GM23338 (cell line): Measurements from ENCODE around the gene TTC39B. TPM values are rescaled to one million over a fixed set of nuclear protein-coding genes. Genes with fewer than 3 reads are reported as not detected.

Experiments
- ATAC-seq: fragments of 200-7000 bp; cut with Tn5 transposase; 3 replicates; pipeline ENCODE4 v1.9.1; 2020
- DNase-seq: peaks from one replicate; pipeline ENCODE4 v3.0.0-alpha.2; 2015; ENCODE audit warnings: low spot score
- H2AFZ ChIP-seq: fragments of 200-600 bp; sonication (generic); 2 replicates; pipeline ENCODE4 v1.8.0; 2016; ENCODE audit warnings: antibody characterized with exemption, mild to moderate bottlenecking, moderate library complexity
- H3F3A ChIP-seq: fragments of 200-600 bp; sonication (generic); replicated peaks from 2 replicates; pipeline ENCODE4 v1.8.0; 2017; ENCODE audit warnings: antibody characterized with exemption, mixed run types, low read depth
- H3K27ac ChIP-seq: fragments of 200-600 bp; sonication (generic); 2 replicates; pipeline ENCODE4 v1.6.1; 2016; ENCODE audit warnings: low read depth
- H3K27me3 ChIP-seq: fragments of 200-600 bp; sonication (generic); 2 replicates; pipeline ENCODE4 v1.8.0; 2016; ENCODE audit warnings: mild to moderate bottlenecking, mixed run types, moderate library complexity; ENCODE audit not compliant: insufficient read depth
- H3K36me3 ChIP-seq: fragments of 200-600 bp; sonication (generic); 2 replicates; pipeline ENCODE4 v1.8.0; 2016; ENCODE audit warnings: mild to moderate bottlenecking; ENCODE audit not compliant: insufficient read depth
- H3K4me1 ChIP-seq: fragments of 200-600 bp; sonication (generic); 2 replicates; pipeline ENCODE4 v1.8.0; 2016; ENCODE audit warnings: mild to moderate bottlenecking, moderate library complexity; ENCODE audit not compliant: insufficient read depth
- H3K4me2 ChIP-seq: fragments of 200-600 bp; sonication (generic); 2 replicates; pipeline ENCODE4 v1.7.1; 2017; ENCODE audit warnings: mixed run types
- H3K4me3 ChIP-seq: fragments of 200-600 bp; sonication (generic); 2 replicates; pipeline ENCODE4 v1.6.1; 2016; ENCODE audit warnings: mixed run types
- H3K79me2 ChIP-seq: fragments of 200-600 bp; sonication (generic); replicated peaks from 2 replicates; pipeline ENCODE4 v1.8.0; 2017; ENCODE audit warnings: mild to moderate bottlenecking; ENCODE audit not compliant: insufficient read depth
- H3K9me2 ChIP-seq: fragments of 200-600 bp; sonication (generic); 2 replicates; pipeline ENCODE4 v1.8.0; 2017; ENCODE audit not compliant: insufficient read depth
- H4K20me1 ChIP-seq: fragments of 200-600 bp; sonication (generic); replicated peaks from 2 replicates; pipeline ENCODE4 v1.8.0; 2017; ENCODE audit warnings: mild to moderate bottlenecking; ENCODE audit not compliant: insufficient read depth
- H3K27ac Mint-ChIP-seq: 2 replicates; pipeline ENCODE4 v1.8.0; 2020; ENCODE audit warnings: inconsistent platforms, mild to moderate bottlenecking, moderate library complexity, mixed read lengths
- H3K27me3 Mint-ChIP-seq: 3 replicates; pipeline ENCODE4 v1.8.0; 2022; ENCODE audit warnings: low read depth, mild to moderate bottlenecking, moderate library complexity, mixed read lengths, inconsistent platforms; ENCODE audit not compliant: insufficient read depth, poor library complexity
- H3K36me3 Mint-ChIP-seq: 3 replicates; pipeline ENCODE4 v1.8.0; 2021; ENCODE audit warnings: low read depth, mild to moderate bottlenecking, inconsistent platforms, moderate library complexity, mixed read lengths
- H3K4me1 Mint-ChIP-seq: 3 replicates; pipeline ENCODE4 v1.8.0; 2020; ENCODE audit warnings: mild to moderate bottlenecking, inconsistent platforms, mixed read lengths
- H3K4me3 Mint-ChIP-seq: 3 replicates; pipeline ENCODE4 v1.8.0; 2021; ENCODE audit warnings: moderate library complexity, mild to moderate bottlenecking, inconsistent platforms, mixed read lengths
- H3K9me3 Mint-ChIP-seq: 3 replicates; pipeline ENCODE4 v1.8.0; 2020; ENCODE audit warnings: moderate library complexity, mild to moderate bottlenecking, inconsistent platforms, mixed read lengths
- CREB1 ChIP-seq: fragments of 250-450 bp; sonication (Bioruptor Pico); IDR thresholded peaks from 2 replicates; pipeline ENCODE4 v1.5.0; 2020; ENCODE audit warnings: low read depth, mild to moderate bottlenecking, moderate library complexity
- CTCF ChIP-seq, 2 experiments: fragments of 200-600 bp in 1 of 2; sonication (generic) in 1 of 2; conservative IDR thresholded peaks; 2 replicates each; pipeline versions ENCODE4 v1.5.1 to v1.6.1; 2016 to 2017; ENCODE audit warnings: antibody characterized with exemption in 2 of 2, low read depth in 2 of 2, mild to moderate bottlenecking in 2 of 2, moderate library complexity in 1 of 2
- EZH2 ChIP-seq: fragments of 200-600 bp; sonication (generic); IDR thresholded peaks from one replicate; pipeline ENCODE4 v1.8.0; 2017; ENCODE audit warnings: antibody characterized with exemption, mild to moderate bottlenecking, low read depth; ENCODE audit not compliant: unreplicated experiment
- EZH2phosphoT487 ChIP-seq: fragments of 200-600 bp; sonication (generic); IDR thresholded peaks from one replicate; pipeline ENCODE4 v1.8.1; 2018; ENCODE audit warnings: antibody characterized with exemption; ENCODE audit not compliant: unreplicated experiment
- NANOG ChIP-seq: IDR thresholded peaks from 2 replicates; pipeline ENCODE4 v1.6.1; 2016; ENCODE audit warnings: antibody characterized with exemption, borderline replicate concordance
- ZNF114 ChIP-seq: fragments of 250-450 bp; sonication (Bioruptor Pico); IDR thresholded peaks from 2 replicates; pipeline ENCODE4 v1.5.0; 2020; ENCODE audit warnings: mild to moderate bottlenecking, moderate library complexity
- ZNF331 ChIP-seq: fragments of 250-450 bp; sonication (Bioruptor Pico); IDR thresholded peaks from 2 replicates; pipeline ENCODE4 v1.5.0; 2020; ENCODE audit warnings: low read depth, mild to moderate bottlenecking, moderate library complexity
- polyA plus RNA-seq: library from polyadenylated mRNA; unstranded; fragments of >200 nt; fragmentation: Nextera tagmentation; extraction: Ambion mirVana; gene quantifications from 2 replicates; pipeline ENCODE4 v1.2.1, GENCODE V29; 2016
- total RNA-seq: library from RNA; depleted of rRNA; stranded (reverse); fragments of >200 nt; shearing (Covaris generic); gene quantifications from 2 replicates; pipeline ENCODE4 v1.2.3, GENCODE V29; 2014
- TF ChIP-seq, protein P1 (sequence below): IDR thresholded peaks from one replicate; pipeline ENCODE4 v1.6.1; 2018; ENCODE audit warnings: antibody characterized with exemption; ENCODE audit not compliant: unreplicated experiment

TTC39B gene
- total and polyA plus RNA-seq, 2 experiments from 2014 or later, result 2.8 to 11.1 TPM

DNA sequence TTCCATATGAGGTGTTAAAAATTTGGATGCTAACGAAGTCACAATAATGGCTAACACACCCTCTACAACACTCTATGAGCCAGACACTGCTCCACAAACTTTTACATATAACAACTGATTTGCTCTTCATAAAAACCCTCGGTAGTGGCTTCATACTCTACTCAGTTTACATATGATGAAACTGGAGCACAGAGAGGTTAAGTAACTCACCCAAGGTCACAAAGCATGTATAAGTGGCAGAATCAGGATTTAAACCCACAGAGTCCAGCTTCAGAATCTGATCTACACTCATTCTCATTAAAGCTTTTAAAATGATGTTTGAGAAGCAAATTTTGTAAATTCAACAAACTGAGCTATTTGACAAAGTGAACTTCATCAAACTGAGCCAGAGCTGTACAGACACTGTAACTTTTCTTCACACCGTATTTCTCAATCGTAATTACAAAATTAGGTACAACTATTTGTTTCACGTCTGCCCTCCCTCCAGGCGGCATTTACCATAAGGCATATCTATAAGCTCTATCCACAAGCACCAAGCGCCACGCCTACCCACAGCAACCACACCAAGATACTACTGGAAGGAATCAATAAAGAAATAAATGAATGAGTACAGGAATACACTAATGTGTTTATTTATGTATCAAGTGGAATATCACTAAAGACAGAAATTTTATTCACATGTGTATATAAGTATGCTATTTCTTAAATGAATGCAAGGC, 24.3 kb downstream of the TTC39B start (continued):
- TF ChIP-seq, protein P1, sequence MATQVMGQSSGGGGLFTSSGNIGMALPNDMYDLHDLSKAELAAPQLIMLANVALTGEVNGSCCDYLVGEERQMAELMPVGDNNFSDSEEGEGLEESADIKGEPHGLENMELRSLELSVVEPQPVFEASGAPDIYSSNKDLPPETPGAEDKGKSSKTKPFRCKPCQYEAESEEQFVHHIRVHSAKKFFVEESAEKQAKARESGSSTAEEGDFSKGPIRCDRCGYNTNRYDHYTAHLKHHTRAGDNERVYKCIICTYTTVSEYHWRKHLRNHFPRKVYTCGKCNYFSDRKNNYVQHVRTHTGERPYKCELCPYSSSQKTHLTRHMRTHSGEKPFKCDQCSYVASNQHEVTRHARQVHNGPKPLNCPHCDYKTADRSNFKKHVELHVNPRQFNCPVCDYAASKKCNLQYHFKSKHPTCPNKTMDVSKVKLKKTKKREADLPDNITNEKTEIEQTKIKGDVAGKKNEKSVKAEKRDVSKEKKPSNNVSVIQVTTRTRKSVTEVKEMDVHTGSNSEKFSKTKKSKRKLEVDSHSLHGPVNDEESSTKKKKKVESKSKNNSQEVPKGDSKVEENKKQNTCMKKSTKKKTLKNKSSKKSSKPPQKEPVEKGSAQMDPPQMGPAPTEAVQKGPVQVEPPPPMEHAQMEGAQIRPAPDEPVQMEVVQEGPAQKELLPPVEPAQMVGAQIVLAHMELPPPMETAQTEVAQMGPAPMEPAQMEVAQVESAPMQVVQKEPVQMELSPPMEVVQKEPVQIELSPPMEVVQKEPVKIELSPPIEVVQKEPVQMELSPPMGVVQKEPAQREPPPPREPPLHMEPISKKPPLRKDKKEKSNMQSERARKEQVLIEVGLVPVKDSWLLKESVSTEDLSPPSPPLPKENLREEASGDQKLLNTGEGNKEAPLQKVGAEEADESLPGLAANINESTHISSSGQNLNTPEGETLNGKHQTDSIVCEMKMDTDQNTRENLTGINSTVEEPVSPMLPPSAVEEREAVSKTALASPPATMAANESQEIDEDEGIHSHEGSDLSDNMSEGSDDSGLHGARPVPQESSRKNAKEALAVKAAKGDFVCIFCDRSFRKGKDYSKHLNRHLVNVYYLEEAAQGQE, result no peak
- TF ChIP-seq CTCF (conservative IDR thresholded peaks at IDR 0.05; ENCODE audit: low read depth in 2 of 2) (no peak), EZH2phosphoT487 (no peak), ZNF331 (CRISPR knock-in tag) (no peak), ZNF114 (CRISPR knock-in tag) (no peak), EZH2 (no peak)

- Histone ChIP-seq H3F3A (no peaks in the 10 kb centered on the region), H3K27me3 (no peaks in the 10 kb centered on the region), H4K20me1 (no peaks in the 10 kb centered on the region), H3K9me2 (no peaks in the 10 kb centered on the region), H3K27ac (no peak overlapping the region), H3K4me3 (no peak overlapping the region), H3K36me3 (no peaks in the 10 kb centered on the region), H3K4me1 (0 out of 2 replicates have a peak, but pooled peaks cover 7% of the 10 kb centered on the region), H3K79me2 (peaks cover 35% of the 10 kb centered on the region), H2AFZ (no peak overlapping the region), H3K4me2 (no peak overlapping the region)
- peak; percentile 74 for ATAC-seq
- 0 out of 3 replicates have a peak, but pooled peaks cover under 1% of the 10 kb centered on the region for H3K9me3 Mint-ChIP-seq
- H3K27ac Mint-ChIP-seq, result no peak overlapping the region
- H3K36me3 Mint-ChIP-seq, result no peaks in the 10 kb centered on the region
- TF ChIP-seq EZH2phosphoT487 (no peak), CTCF (conservative IDR thresholded peaks at IDR 0.05; ENCODE audit: low read depth in 2 of 2) (peak in 1 of 2 experiments; percentile 23; a peak in 2 of 4 replicates), ZNF331 (CRISPR knock-in tag) (no peak), NANOG (no peak), CREB1 (no peak)
- no peaks in the 10 kb centered on the region for H3K27me3 Mint-ChIP-seq
- H3K4me1 Mint-ChIP-seq, result peaks cover 13% of the 10 kb centered on the region; the same call in 2 of the 3 replicates
- no peak overlapping the region for H3K4me3 Mint-ChIP-seq
- peak; percentile 47 for DNase-seq
Observed at GRCh38 chr9:15280647-15281046, 26.4 kb downstream of the TTC39B start.
